Body of pancreas (tissue), 4 donors: Measurements from ENCODE around the gene NDUFA6. TPM values are rescaled to one million over a fixed set of nuclear protein-coding genes. Genes with fewer than 3 reads are reported as not detected.

Experiments
- ATAC-seq: fragments of 150-250 bp; one replicate; pipeline ENCODE4 v1.9.1; 2016
- DNase-seq, 4 donors: peaks; one replicate each; pipeline ENCODE4 v3.0.0-alpha.2; 2019
- H3K27ac ChIP-seq, 4 donors: fragments of 200-600 bp; sonication (generic); 1 replicate in 3 of 4; 2 replicates in 1 of 4; pipeline versions ENCODE4 v1.5.1 to v1.6.1; 2016 to 2019; ENCODE audit warnings: mild to moderate bottlenecking in 1 of 4, mixed read lengths in 1 of 4, moderate library complexity in 1 of 4
- H3K27me3 ChIP-seq, 2 donors: fragments of 200-600 bp; sonication (generic); one replicate each; pipeline ENCODE4 v1.6.0; 2016; ENCODE audit warnings: mild to moderate bottlenecking in 1 of 2
- H3K36me3 ChIP-seq, 2 donors: fragments of 200-600 bp; sonication (generic); replicated peaks in 1 of 2; 2 replicates each; pipeline ENCODE4 v1.5.1; 2016; ENCODE audit warnings: low read depth in 2 of 2; ENCODE audit not compliant: insufficient read depth in 1 of 2
- H3K4me1 ChIP-seq: fragments of 200-600 bp; sonication (generic); one replicate; pipeline ENCODE4 v1.6.0; 2016
- H3K4me3 ChIP-seq, 2 donors: fragments of 200-600 bp; sonication (generic); 1 replicate in 1 of 2; 2 replicates in 1 of 2; pipeline ENCODE4 v1.5.1; 2016 to 2019
- H3K9me3 ChIP-seq, 3 donors: fragments of 200-600 bp; sonication (generic); 1 replicate in 2 of 3; 2 replicates in 1 of 3; pipeline ENCODE4 v1.5.1; 2016
- POLR2A ChIP-seq, 3 donors: fragments of 450-650 bp; IDR thresholded peaks; one replicate each; pipeline ENCODE4 v1.6.1; 2016; ENCODE audit warnings: antibody characterized with exemption in 3 of 3, mild to moderate bottlenecking in 2 of 3
- WGBS, 2 donors: methylation state at CpG; one replicate each; pipeline ENCODE4 v1.1.5; 2017; 5-methylcytosine and 5-hydroxymethylcytosine counted together
- intact Hi-C: fragments of 100-400 bp; cut with DNase I; formaldehyde crosslinking; loops from one replicate; pipeline ENCODE4 v1.15.1; 2023
- total RNA-seq, 2 donors: library from RNA; depleted of rRNA; stranded (reverse); fragments of >200 nt; gene quantifications; one replicate each; pipeline ENCODE4 v1.1.0, GENCODE V29; 2016
- TF ChIP-seq, protein P1 (sequence below), 7 experiments: fragments of 450-650 bp in 4 of 7; fragments of 200-600 bp in 3 of 7; sonication (generic) in 3 of 7; IDR thresholded peaks; one replicate each; pipeline ENCODE4 v1.5.1; 2016 to 2019; ENCODE audit warnings: antibody characterized with exemption in 7 of 7

The NDUFA6 gene
- total RNA-seq, 2 donors from 2014 or later, result 18.9 to 30.3 TPM

DNA sequence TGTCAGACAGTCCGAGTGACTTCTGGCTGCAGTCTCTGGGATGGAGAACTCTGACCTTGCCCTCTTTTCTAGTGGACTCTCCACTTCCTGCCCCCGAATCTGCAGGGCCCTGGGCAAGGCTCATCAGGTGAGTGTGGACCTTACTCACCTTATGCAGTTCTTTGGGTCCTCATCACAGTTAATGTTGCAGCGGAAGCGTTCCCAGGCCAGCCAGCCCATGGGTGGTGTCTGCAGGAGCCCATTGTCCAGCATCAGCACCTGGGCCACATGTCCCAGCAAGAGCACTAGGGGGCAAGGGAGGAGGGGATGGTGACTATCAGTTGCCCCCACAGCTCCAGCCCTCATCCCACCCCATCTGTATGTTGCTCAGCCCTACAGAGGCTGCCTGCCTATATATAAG is 22.3 kb downstream of the NDUFA6 start:
- 93 to 95% methylated on average over 3 to 4 of the region's 4 CpGs for WGBS, 2 donors
- Histone ChIP-seq H3K9me3 (no peaks in the 10 kb centered on the region), H3K4me3 (no peak overlapping the region), H3K36me3 (no peaks in the 10 kb centered on the region), H3K4me1 (peaks cover 19% of the 10 kb centered on the region), H3K27me3 (no peaks in the 10 kb centered on the region), H3K27ac (no peak overlapping the region)
- ATAC-seq (no peak), DNase-seq (no peak)
- TF ChIP-seq, protein P1, sequence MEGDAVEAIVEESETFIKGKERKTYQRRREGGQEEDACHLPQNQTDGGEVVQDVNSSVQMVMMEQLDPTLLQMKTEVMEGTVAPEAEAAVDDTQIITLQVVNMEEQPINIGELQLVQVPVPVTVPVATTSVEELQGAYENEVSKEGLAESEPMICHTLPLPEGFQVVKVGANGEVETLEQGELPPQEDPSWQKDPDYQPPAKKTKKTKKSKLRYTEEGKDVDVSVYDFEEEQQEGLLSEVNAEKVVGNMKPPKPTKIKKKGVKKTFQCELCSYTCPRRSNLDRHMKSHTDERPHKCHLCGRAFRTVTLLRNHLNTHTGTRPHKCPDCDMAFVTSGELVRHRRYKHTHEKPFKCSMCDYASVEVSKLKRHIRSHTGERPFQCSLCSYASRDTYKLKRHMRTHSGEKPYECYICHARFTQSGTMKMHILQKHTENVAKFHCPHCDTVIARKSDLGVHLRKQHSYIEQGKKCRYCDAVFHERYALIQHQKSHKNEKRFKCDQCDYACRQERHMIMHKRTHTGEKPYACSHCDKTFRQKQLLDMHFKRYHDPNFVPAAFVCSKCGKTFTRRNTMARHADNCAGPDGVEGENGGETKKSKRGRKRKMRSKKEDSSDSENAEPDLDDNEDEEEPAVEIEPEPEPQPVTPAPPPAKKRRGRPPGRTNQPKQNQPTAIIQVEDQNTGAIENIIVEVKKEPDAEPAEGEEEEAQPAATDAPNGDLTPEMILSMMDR (IDR thresholded peaks at IDR 0.05), result no peak
- no peak for TF ChIP-seq POLR2A (IDR thresholded peaks at IDR 0.05)
- intact Hi-C loops, result no loop called here

DNA sequence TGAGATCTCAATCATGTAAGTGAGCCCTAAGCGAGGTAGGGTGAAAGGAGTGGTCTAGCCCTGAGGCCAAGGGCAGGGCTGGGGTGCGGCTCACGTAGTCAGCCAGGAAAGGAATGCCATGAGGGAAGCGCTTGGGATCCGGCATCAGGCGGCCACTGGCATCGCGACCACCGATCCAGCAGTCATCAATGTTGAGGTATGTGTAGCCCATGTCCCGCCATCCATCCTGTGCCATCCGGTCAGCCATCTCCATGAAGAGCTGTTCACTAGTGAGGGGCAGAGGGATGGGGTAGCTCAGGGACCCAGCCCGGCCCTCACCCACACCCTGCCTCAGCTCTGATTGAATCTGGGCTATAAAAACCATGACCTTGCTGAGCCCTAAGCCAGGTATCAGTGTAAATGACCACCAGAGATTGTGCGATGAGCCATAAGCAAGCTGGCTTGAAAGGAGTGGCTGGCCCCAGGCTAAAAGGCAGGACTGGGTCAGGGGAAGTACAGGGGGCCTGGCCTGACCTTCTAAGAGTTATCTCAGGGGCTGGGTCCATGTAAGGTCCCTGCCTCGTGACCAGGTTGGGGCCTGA is 22.8 kb downstream of the NDUFA6 start:
- H3K4me3 ChIP-seq, result no peak overlapping the region
- no peak for TF ChIP-seq POLR2A (IDR thresholded peaks at IDR 0.05)
- TF ChIP-seq, protein P1 (IDR thresholded peaks at IDR 0.05), result no peak
- no peaks in the 10 kb centered on the region for H3K9me3 ChIP-seq
- no peak overlapping the region for H3K27ac ChIP-seq
- 86 to 88% methylated on average over 12 to 14 of the region's 14 CpGs for WGBS, 2 donors
- peaks cover 18% of the 10 kb centered on the region for H3K4me1 ChIP-seq
- ATAC-seq, result no peak
- H3K36me3 ChIP-seq, result no peaks in the 10 kb centered on the region
- no peak for DNase-seq
- H3K27me3 ChIP-seq, result no peaks in the 10 kb centered on the region
- intact Hi-C loops, result no loop called here

DNA sequence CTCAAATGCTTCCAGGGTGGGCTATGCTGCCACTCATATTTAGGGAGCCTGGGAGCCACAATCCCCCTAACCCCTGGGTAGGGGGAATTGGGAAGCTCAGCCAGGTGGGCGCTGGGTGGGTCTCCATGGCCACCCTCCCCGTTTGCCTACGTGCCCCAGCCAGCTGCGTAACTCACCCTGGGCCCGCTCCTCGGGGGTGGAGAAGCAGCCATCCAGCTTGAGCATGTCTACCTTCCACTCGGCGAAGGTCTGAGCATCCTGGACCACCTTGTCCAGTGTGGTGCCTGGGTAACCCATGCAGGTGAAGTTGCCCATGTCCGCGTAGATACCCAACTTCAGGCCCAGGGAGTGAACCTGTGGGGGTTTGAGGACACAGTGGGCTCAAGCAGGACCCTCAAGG is 23.6 kb downstream of the NDUFA6 start:
- Histone ChIP-seq H3K27me3 (no peaks in the 10 kb centered on the region), H3K4me1 (peaks cover 18% of the 10 kb centered on the region), H3K27ac (no peak overlapping the region), H3K4me3 (no peak overlapping the region), H3K36me3 (no peaks in the 10 kb centered on the region), H3K9me3 (no peaks in the 10 kb centered on the region)
- no peak for TF ChIP-seq POLR2A (IDR thresholded peaks at IDR 0.05)
- TF ChIP-seq, protein P1 (IDR thresholded peaks at IDR 0.05), result no peak
- ATAC-seq (no peak), DNase-seq (no peak)
- WGBS, 2 donors, result 94 to 100% methylated on average over 1 to 10 of the region's 10 CpGs
- intact Hi-C loops, result no loop called here

DNA sequence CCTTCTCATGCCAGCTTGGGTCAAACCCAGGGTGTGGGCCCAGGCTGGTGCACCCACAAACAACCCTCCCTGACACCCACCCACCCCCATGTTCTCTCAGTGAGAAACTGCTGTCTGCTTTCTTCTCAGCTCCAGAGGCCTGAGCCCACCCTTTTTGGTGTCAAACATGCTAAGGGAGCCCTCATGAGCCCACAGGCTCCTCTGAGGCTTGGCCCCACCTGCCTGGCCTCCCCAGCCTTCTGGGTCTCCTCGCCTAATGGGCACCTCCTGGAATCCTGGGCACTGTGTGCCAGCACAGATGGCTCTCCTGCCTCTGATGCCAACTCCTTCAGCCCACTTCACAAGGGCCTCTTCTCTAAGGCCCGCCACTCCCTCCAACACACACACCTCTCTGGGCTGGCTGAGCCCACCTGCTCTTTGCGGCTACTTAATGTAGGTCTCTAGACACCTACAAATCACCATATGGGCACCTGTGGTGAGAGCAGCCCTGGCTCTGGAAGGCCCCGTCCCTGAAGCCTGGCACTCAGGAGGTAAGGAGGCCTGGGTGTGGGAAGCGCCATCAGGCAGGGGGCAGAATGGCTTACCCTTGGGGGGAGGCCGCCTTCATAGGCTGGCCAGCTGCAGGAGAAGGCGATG is 24.3 kb downstream of the NDUFA6 start:
- ATAC-seq, result no peak

More for the DNA sequence above, 24.3 kb downstream of the NDUFA6 start:
- 93 to 97% methylated on average over 4 to 7 of the region's 7 CpGs for WGBS, 2 donors
- H3K27ac ChIP-seq, result no peak overlapping the region
- intact Hi-C loops, result no loop called here
- H3K9me3 ChIP-seq, result no peaks in the 10 kb centered on the region
- DNase-seq, result no peak
- no peak overlapping the region for H3K4me3 ChIP-seq
- H3K27me3 ChIP-seq, result no peaks in the 10 kb centered on the region
- H3K36me3 ChIP-seq, result no peaks in the 10 kb centered on the region
- H3K4me1 ChIP-seq, result peaks cover 12% of the 10 kb centered on the region
- TF ChIP-seq, protein P1 (IDR thresholded peaks at IDR 0.05), result no peak
- no peak for TF ChIP-seq POLR2A (IDR thresholded peaks at IDR 0.05)
